HG02970 (cell line): ENCODE results near the gene OVOL3.
A peak's percentile ranks its signal among the peaks of the same experiment; 100 is the strongest.
"Not testable (repeated sequence)": the region's sequence is repeated elsewhere in the genome, so short reads cannot be mapped to it uniquely, and the experiment has no call there.

Source experiments
- ATAC-seq: cut with Tn5 transposase; IDR thresholded peaks from one replicate; pipeline ENCODE4 v1.9.1; 2021; ENCODE audit warnings: mild to moderate bottlenecking, moderate library complexity, moderate number of reproducible peaks; ENCODE audit not compliant: unreplicated experiment, low FRiP score

The OVOL3 gene

GRCh38 chr19:36121486-36122124 lies 10.7 kb downstream of the OVOL3 start:
- no peak for ATAC-seq

GRCh38 chr19:36125557-36125956 lies 14.6 kb downstream of the OVOL3 start:
- ATAC-seq = no peak

GRCh38 chr19:36128392-36128736 lies 17.4 kb downstream of the OVOL3 start:
- ATAC-seq = no peak

DNA sequence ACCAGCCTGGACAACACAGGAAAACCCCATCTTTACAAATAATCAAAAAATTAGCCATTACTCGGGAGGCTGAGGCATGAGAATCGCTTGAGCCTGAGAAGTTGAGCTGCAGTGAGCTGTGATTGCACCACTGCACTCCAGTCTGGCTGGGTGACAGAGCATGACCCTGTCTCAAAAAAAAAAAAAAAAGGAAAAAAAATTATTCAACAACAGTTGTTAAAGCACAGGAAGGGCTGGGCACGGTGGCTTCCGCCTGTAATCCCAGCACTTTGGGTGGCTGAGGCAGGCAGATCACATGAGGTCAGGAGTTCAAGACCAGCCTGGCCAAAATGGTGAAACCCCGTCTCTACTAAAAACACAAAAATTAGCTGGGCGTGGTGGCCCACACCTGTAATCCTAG lies 20.3 kb downstream of the OVOL3 start:
- not testable (repeated sequence) for ATAC-seq

GRCh38 chr19:36134867-36135266 lies 23.9 kb downstream of the OVOL3 start:
- not testable (repeated sequence) for ATAC-seq

DNA sequence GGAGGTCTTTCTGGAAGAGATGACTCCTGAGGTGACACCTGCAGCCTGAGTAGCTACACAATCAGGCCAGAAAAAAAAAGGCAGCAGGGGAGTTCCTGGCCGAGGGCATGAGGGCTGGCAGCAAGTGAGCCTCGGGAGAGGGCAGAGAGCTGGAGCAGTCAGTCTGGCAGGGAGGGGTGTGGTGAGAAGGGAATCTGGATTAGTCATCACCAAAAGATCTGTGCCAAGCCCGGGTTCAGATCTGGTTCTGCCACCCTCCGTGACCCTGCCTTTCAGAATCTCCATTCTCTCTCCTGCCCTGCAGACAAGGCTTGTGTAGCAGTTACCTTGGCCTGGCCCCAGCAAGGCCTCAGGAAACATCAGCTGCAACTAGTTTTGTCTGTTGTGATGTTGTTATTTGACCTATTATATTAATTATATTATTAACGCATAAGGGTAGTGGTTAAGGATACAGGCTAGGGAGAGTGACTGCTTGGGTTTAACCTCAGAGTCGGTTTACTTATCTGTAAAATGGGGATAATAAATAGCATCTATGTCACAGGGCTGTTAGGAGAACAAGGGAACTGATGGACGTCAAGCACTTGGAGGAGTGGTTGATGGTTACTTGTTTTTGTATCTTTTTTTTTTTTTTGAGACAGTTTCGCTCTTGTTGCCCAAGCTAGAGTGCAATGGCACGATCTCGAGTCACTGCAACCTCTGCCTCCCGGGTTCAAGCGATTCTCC lies 26.2 kb downstream of the OVOL3 start:
- no peak for ATAC-seq

DNA sequence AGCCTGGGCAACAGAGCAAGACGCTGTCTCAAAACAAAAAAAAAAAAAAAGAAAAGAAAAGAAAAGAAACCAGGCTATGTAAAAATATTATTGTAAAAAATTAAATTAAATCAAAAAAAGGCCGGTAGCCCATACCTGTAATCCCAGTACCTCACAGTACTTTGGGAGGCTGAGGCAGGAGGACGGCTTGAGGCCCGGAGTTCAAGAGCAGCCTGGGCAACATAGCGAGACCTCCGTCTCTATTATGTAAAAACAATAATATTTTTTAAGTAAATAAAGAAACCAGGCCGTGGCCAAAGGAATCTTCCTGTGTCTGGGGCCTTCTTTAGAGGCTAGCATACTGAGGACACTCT lies 28.2 kb downstream of the OVOL3 start:
- no peak for ATAC-seq

GRCh38 chr19:36139473-36140303 lies 28.7 kb downstream of the OVOL3 start, which contains the start of gene CAPNS1:
Gene CAPNS1 (plus strand): TSS chr19:36140066. CDS start chr19:36141012, 946 bp downstream.
- ATAC-seq = peak; percentile 90

DNA sequence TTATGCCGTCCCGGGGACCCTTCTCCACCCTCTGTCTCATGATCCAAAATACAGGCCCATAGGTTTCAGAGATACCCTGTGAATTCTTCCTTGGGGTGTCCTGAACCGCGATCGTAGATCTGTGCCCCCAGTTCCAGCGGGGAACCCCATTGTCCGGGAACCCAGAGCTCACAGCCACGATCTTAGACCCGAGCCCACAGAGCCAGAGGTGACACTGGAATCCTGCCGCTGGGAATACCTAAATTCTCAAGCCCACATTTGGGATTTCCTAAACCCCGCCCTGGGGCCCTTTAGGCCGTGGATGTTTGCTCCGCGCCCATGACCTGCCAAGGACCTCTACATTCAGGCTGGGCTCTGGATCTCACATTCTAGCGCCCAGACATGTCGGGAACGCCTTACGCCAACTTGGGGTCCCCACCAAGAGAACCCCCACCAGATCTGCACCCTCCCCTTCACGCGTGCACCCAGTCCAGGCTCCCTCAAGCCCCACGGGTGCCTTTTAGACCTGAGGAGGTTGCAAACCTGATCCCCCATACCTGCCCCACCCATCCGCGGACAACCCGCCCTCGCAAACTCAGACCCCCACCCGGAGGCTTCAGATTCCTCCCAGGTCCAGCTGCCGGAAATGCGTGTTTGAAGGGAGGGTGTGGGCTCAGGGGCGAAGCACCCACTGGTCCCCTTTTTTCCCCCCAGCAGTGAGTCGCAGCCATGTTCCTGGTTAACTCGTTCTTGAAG lies 29.5 kb downstream of the OVOL3 start:
- no peak for ATAC-seq

- peak; percentile 42 for ATAC-seq
Observed at GRCh38 chr19:36141039-36141927, 30.3 kb downstream of the OVOL3 start.

DNA sequence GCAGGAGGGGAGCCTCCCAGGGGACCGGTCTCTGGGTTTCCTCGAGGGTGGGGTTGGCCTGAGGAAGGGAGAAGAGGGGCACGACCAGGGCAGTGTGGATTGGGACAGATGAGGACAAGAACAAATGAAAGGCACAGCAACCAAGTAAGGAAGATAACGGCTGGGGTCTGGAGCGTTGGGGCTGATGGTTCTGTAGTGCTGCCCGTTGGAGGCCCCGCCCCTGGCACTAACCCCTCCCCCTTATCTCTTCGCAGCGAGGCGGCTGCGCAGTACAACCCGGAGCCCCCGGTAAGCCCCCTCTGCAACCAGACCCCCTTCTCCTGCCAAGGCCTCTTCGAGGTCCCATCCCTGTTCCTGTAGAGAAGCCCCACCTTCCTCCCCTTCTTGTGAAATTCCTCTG lies 31.1 kb downstream of the OVOL3 start:
- ATAC-seq = no peak

DNA sequence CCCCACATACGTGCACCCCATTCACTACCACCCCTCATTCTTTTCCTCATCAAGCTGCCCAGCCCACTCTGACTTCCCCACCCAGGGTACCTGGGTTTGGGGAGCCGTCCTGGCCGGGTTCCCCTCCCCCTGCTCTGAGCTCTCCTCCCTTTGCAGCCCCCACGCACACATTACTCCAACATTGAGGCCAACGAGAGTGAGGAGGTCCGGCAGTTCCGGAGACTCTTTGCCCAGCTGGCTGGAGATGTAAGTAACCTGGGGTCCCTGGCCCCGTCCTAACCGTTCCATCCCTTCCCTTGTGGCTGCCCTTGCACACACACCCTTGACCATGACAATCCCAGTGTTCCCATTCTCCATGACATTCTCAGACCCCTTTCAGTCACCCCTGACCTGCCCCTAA lies 31.6 kb downstream of the OVOL3 start:
- no peak for ATAC-seq

- ATAC-seq = no peak
Observed at GRCh38 chr19:36144624-36145023, 33.7 kb downstream of the OVOL3 start.

GRCh38 chr19:36149673-36150406 lies 38.9 kb downstream of the OVOL3 start:
- no peak for ATAC-seq

- no peak for ATAC-seq
Observed at GRCh38 chr19:36150586-36150985, 39.6 kb downstream of the OVOL3 start.

DNA sequence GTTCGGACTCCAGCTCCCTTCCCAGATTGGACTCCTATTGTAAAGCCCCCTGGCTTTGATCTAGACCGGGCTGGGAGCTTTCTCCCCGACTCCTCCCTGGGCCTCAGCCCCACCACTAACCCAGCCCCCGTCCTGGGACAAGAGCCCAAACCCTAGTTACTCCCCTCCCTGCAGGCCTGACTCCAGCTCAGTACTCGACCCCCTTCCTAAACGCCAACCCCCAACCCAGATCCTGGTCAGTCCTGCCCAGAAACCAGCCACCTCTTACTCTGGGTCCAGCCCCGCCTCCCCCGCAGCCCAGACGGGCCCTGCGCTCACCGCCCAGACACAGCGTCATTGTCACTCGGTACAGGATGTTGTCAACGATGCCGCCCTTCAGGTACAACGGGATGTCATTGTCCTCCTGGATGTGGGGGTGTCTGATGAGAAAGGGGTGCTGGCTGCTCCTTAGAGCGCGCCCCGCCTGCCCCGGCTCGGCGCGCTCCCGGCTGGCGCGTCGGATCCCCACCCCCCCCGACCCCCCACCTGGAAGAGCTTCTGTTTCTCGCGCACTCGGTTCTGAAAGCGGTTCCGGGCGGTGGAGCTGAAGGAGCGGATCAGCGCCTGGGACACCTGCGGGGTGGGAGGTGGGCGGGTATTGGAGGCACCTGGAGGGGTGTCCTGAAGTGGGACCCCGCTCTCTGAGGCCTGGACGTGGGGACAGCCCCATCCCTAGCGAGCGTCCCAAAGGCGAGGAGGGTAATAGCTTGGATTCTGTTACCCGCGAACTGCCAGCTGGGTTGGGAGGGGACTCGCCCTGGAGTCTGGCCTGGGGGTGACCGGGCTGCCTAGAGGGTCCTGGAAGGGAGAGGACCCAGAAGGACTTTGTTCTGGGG lies 40.4 kb downstream of the OVOL3 start:
- ATAC-seq = no peak

GRCh38 chr19:36152019-36152351 lies 41.0 kb downstream of the OVOL3 start:
- no peak for ATAC-seq

DNA sequence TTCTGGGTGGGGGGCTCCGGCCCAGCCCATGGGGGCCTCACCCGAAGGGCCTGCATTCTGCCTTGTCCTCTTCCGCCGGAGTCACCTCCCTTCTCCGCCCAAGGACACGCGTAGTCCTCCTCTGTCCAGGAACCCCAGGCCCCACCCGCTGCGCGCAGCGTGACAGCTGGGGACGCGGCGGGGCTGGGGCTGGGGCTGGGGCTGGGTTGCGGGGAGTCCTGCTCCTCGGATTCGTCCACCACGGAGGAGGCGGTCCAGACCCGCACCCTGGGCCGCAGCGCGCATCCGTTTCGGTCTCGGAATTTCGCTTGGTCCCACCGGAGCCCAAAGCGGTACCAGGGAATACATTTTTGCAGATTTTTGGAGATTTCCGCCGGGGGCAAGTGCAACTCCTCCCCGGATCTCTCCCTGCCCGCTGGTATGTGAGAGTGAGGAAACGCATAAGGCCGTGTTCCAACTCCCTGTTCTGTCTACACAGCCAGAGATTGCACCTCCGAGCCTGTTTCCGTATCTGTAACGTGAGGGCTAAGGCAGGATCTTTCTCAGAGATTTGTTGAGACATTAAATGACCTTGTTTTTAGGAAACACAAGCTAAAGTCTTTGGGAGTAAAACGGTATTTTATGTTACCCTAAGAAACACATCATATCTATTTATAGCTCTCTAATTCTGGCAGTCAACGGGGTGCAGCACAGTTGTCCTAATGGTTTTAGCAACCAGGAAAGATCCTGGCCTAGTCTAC lies 41.6 kb downstream of the OVOL3 start, which contains the start of gene COX7A1:
Gene COX7A1 (minus strand): TSS at position 96 of the 740 bp plus-strand sequence. CDS start 40 bp downstream, at position 56.
- no peak for ATAC-seq
